ENCODE results near the gene PTPRE.

PTPRE gene

GRCh38 chr10:128084364-128084763 lies 177.5 kb downstream of the PTPRE start:
- no peak overlapping the region for H3K4me3 ChIP-seq (ENCODE audit: low read depth, low read length)
- no peak for TF ChIP-seq CTCF (IDR thresholded peaks at IDR 0.05; ENCODE audit: borderline replicate concordance, insufficient read depth, low read depth, low read length)

- H3K4me3 ChIP-seq (ENCODE audit: low read depth, low read length) = no peak overlapping the region
- TF ChIP-seq CTCF (IDR thresholded peaks at IDR 0.05; ENCODE audit: borderline replicate concordance, insufficient read depth, low read depth, low read length) = no peak
Measured at GRCh38 chr10:128084991-128085390, 178.1 kb downstream of the PTPRE start.

- H3K4me3 ChIP-seq (ENCODE audit: low read depth, low read length) = no peak overlapping the region
Measured at GRCh38 chr10:128086003-128086863, 179.3 kb downstream of the PTPRE start.

GRCh38 chr10:128087146-128087883 lies 180.4 kb downstream of the PTPRE start:
- no peak overlapping the region for H3K4me3 ChIP-seq (ENCODE audit: low read depth, low read length)
- no peak for TF ChIP-seq CTCF (IDR thresholded peaks at IDR 0.05; ENCODE audit: borderline replicate concordance, insufficient read depth, low read depth, low read length)

More at GRCh38 chr10:128086003-128086863, 179.3 kb downstream of the PTPRE start:
- no peak for TF ChIP-seq CTCF (IDR thresholded peaks at IDR 0.05; ENCODE audit: borderline replicate concordance, insufficient read depth, low read depth, low read length)

GRCh38 chr10:128087884-128088709 lies 181.2 kb downstream of the PTPRE start:
- no peak for TF ChIP-seq CTCF (IDR thresholded peaks at IDR 0.05; ENCODE audit: borderline replicate concordance, insufficient read depth, low read depth, low read length)
- no peak overlapping the region for H3K4me3 ChIP-seq (ENCODE audit: low read depth, low read length)

- TF ChIP-seq CTCF (IDR thresholded peaks at IDR 0.05; ENCODE audit: borderline replicate concordance, insufficient read depth, low read depth, low read length) = no peak
- no peak overlapping the region for H3K4me3 ChIP-seq (ENCODE audit: low read depth, low read length)
Measured at GRCh38 chr10:128091636-128092210, 184.8 kb downstream of the PTPRE start.

Data from GM12875 (cell line).